GM19395 (cell line): Measurements from ENCODE around the gene STXBP6.
"Not testable (repeated sequence)": the region's sequence is repeated elsewhere in the genome, so short reads cannot be mapped to it uniquely, and the experiment has no call there.

Experiments
- ATAC-seq: cut with Tn5 transposase; IDR thresholded peaks from one replicate; pipeline ENCODE4 v1.9.1; 2021; ENCODE audit warnings: mild to moderate bottlenecking, moderate library complexity; ENCODE audit not compliant: unreplicated experiment

STXBP6 gene

DNA sequence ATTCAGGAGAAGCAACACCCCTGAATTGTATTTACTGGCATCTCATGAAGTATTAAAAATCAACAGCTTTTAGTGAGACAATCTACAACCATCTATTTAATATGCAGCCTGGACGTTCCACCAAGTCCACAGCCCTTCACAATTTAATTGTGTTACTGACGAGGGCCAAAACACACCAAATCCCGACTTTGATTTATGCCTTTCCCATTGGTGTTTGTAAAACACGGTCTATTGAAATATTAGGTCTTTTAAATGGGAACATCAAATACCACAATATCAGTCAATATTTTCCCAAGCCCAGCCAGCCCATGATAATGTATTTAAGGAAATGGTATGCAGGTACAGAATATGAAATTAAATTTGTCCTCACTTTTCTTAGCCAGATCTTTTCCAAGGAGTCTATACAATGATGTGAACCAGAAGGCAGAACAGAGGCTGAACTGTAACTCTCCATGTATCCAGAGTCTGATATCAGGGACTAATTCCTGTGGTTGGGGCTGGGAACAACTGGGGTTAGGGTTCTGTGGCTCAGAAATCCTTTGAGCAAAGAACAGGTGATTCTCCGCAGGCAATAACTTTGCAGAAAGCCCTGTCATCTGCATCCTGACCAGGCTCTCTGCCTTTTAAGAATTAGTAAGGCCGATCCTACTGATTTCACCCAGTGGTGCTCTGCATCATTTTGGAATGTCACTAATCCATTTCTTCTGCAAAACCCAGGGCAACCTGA is 236.7 kb downstream of the STXBP6 start:
- ATAC-seq, result no peak

GRCh38 chr14:24809135-24809534 is 240.8 kb downstream of the STXBP6 start:
- ATAC-seq, result no peak

DNA sequence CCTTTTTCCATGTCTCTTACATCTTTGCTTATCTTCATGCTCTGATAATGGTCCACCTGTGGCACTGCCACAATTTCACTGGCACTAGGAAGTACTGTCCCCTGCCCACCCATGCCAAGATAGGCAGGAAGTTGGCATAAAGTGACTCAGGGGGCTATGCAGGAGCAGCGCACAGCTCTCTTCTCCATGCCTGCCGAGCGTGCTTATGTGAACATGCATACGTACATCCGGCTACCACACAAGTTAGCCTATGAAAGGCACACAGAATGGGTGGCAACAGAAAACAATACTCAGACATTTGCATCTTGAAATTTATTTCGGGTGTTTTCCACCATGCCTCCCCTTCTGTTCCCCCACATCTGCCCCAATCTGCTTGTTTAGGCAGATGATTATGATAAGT is 241.5 kb downstream of the STXBP6 start:
- no peak for ATAC-seq

GRCh38 chr14:24806061-24806678 is 243.8 kb downstream of the STXBP6 start:
- ATAC-seq, result peak; percentile 71

DNA sequence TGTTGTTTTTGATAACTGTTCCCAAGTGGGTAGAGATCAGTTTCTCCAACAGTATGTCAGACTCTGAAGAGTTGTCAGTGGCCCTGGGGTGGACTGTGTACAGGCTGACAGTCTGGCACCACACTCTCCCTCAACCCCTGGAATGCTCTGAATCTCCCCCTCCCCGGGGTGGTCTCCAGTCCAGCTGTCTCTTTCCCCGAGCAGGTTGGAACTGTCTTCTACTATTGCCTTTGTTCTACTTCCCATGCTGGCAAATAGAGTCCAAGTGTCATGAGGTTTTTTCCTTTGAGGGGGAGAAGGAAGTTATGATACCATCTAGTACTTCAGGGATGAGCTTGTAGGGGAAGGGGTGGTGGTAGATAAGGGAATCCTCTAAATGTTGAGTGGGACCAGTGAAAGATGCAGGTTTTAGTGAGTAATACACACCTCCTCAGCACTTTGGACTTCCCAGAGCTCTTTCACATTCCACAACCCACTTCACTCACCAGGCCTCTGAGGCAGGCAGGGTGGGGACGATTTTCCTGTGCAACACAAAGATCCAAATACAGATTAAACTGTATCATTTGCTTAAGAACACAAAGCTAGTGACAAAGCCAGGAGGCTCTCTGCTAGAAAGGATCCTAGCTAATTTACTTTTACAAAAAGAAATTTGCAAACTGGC is 245.3 kb downstream of the STXBP6 start:
- no peak for ATAC-seq

DNA sequence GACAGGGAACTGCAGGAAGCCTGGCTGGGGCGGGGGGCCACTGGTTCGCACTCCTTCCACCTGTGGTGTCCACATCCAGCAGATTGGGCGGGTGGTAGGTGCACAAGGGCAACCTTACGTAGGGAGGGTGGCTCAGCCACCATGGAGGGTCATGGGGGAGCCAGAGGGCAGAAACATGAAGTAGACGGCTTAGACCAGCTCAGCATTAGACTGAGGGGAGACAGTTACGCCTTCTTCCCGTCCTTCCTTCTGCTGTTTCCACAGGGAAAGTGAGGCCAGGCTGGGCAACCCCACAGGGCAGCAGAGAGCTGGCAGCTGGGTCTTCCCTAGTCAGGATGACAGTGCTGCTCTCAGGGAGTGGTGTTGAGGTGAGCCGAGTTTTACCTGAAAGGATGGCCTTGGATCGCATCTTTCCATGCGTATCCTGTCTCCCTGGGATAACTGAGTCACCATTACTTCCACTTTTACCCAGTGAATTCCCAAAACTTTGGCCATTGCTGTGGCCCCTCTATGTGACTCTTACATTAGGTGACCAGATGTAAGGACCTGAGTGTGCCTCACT is 245.9 kb downstream of the STXBP6 start:
- ATAC-seq, result no peak

DNA sequence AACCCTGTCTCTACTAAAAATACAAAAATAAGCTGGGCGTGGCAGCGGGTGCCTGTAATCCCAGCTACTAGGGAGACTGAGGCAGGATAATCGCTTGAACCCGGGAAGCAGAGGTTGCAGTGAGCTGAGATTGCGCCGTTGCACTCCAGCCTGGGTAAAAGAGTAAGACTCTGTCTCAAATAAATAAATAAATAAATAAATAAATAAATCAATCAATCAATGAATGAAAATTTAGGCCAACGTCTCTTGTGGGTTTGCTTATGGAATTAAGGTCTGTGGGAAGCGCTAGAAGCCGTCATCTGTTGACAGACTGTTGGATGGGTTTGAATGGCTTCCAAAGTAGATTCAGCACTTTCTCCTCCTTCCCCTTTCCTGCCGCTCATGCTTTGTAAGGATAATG is 246.5 kb downstream of the STXBP6 start:
- not testable (repeated sequence) for ATAC-seq

DNA sequence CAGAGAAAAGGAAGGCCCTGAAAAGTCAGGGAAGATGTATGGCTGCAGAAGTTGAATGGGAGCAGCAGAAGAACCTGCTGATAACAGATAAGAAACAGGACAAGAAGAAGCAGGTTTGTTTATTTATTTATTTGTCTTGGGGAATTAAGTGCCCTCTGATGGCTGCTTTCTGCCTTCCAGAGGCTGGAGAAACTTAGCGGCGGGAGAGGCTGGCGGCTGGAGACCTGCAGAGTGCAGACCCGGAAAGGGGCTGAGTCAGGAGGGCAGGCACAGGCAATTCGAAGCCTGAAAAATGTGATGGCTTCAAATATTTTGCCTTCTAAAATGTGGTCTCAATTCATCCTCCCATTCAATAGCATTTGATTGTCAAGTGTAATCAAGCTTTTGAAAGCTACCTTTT is 247.7 kb downstream of the STXBP6 start:
- ATAC-seq, result no peak

DNA sequence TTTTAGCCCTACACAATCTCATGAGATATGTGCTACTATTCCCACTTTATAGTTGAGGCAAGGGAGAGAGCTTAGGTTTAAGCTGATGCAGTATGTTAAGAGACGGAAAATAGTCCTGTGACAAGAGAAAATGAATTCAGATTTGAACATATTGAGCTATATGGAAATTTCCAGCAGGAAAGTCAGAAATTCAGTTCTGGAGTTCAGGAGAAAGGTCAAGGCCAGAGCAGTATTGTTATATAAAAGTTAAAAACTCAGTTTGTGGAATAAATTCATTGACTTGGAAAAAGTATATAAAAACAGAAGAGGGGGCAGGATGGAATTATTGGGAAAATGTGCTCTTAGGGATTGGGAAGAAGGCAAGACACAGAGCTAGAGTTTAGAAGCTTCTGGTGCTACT is 248.9 kb downstream of the STXBP6 start:
- no peak for ATAC-seq

DNA sequence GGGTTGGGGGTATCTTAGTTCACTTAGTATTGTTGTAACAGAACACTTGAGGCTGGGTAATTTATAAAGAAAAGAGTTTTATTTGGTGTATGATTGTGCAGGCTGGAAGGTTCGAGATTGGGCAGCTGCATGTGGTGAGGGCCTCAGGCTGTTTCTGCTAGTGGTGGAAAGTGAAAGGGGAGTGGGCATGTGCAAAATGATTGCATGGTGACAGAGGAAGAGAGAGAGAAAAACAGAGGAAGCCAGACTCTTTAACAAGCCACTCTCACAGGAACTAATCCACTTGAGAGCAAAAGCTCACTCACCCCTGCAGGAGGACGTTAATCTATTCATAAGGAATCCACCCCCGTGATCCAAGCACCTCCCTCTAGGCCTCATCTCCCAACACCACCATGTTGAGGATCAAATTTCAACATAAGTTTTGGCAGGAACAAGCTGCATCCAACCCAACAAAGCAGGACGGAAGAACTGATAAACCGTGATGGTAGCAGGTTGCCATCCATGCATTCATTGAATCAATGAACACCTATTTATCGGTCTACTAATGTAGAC is 251.0 kb downstream of the STXBP6 start:
- peak; percentile 81 for ATAC-seq

DNA sequence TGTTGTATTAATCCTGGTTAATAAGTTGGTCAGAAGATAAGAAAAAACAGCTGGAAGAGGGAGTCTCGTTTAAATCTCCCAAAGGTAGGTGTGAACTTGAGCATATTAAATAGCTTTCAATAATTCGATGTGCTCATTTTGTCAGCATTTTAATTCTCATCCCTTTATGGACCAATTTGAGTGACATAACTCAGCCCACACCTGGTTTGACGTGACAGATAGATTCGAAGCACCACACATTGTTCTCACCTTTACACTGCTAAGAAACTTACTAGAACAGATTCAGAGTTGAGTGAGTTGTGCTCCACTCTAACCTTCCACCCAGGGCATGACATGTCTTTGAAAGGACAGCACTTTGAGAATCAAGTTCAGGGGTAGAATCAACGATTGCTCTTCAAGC is 254.5 kb downstream of the STXBP6 start:
- no peak for ATAC-seq

GRCh38 chr14:24794644-24795305 is 255.2 kb downstream of the STXBP6 start:
- no peak for ATAC-seq

DNA sequence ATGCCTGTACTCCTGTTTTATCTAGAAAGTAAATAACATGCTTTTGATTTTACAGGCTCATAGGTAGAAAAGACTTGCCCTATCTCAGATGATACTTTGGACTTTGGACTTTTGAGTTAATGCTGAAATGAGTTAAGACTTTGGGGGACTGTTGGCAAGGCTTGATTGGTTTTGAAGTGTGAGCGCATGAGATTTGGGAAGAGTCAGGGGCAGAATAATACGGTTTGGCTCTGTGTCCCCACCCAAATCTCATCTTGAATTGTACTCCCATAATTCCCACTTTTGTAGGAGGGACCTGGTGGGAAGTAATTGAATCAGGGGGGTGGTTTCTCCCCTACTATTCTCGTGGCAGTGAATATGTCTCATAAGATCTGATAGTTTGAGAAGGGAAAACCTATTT is 259.8 kb downstream of the STXBP6 start:
- no peak for ATAC-seq

DNA sequence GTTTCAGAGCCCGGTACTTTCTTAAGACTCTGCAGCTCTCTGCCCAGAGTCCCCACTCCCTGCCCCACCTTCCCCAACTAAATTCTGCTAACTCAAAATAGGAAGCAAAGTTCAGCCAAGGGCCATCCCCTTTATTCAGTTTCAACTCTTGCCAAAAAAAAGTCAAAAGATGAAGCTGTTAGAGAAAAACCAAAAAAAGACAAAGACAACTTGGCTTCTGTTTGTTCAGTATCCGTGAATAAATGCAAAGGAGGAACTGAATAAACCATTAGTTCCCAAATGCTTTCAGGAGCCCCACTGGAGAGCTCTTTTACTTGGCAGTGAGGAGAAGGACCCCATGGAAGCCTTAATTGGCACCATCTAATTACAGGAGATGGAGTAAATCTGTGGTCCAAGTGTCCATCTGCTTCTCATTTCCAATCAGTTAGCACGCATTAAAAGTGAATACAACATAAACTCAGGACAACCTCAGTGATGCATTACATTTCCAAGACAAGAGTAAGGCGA is 260.5 kb downstream of the STXBP6 start:
- ATAC-seq, result no peak

- ATAC-seq, result no peak
Observed at GRCh38 chr14:24785698-24786097, 264.2 kb downstream of the STXBP6 start.

GRCh38 chr14:24784981-24785380 is 265.0 kb downstream of the STXBP6 start:
- ATAC-seq, result no peak

DNA sequence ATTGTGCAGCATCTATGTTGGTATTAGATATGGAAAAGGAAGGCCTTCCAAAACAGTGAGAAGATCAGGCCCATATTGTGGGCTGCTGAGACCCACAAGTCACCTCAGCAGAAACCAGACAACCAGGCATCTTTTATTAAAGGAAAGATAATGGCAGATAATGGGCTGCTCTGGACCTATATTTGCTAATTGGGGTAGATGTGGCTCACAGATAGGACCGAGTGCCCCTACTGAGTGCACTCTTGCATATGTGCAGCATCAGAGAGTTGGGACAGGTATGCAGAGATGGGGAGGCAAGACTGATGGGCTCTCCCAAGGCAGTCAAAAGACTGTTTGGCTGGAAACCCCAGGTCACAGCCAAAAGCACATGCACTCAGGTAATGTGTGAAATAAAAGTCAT is 266.2 kb downstream of the STXBP6 start:
- ATAC-seq, result no peak

DNA sequence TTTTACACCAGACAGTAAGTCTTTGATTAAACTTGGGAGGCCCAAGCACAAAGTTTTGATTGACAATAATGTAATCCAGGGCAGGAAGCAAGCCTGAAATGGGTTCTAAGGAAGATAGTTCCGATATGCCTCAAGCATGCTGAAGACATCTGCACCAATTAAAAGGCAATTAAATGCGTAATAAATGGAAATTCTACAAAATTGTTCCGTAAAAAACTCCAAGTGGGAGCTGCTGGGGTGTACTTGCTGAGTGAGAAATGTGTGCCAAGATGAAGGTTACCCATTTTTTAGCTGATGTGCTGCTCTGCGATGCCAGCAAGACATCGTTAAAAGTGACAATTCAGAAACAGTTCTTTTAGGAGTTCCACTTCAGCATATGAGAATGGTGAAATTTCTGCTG is 269.7 kb downstream of the STXBP6 start:
- no peak for ATAC-seq

GRCh38 chr14:24777678-24778077 is 272.3 kb downstream of the STXBP6 start:
- no peak for ATAC-seq

- no peak for ATAC-seq
Observed at GRCh38 chr14:24775950-24776349, 274.0 kb downstream of the STXBP6 start.
